Epidermal melanocyte (primary cell): ENCODE measurements around the gene CACNA1B.

Experiments
- DNase-seq: peaks from one replicate; pipeline ENCODE4 v3.0.0; 2011; ENCODE audit warnings: low spot score; ENCODE audit not compliant: insufficient read length

Gene CACNA1B

GRCh38 chr9:137984005-137984404, 106.4 kb downstream of the CACNA1B start:
- no peak for DNase-seq

DNA sequence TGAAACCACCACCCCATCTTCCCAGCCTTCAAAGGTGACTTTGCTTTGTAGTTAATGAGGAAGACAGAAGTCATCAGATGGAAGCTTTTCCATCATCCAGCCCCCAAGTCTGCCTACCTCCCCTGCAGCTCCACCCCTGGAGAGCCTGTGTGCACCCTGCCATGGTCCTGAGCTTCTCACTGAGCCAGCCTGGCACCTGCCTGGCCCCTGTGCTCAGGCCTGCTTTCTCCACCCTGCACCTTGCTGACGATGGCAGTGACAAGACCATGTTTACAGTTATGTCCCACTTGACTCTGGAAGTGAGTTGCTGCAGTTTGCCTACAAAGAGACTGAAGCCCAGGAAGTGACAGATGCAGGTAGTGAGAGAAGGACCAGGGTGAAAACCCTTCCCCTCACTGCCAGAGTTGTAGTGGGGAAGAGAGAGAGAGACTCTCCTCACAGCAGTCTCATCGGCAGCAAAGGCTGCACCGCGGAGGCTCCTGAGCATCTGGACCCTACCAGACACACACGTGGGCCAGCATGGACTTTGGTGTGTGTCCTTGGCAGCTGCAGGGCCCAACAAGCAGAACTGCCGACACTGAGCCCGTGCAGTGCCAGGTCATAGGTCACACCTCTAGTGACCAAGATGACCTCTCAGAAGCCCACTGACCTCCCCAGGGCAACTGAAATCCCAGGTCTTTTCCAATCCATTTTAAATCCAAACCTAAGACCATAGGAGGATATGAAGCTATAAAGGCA, 107.1 kb downstream of the CACNA1B start:
- no peak for DNase-seq

- DNase-seq, result no peak
These were observed 108.1 kb downstream of the CACNA1B start for GRCh38 chr9:137985637-137986071.

- no peak for DNase-seq
These were observed 108.9 kb downstream of the CACNA1B start for GRCh38 chr9:137986268-137987099.

DNA sequence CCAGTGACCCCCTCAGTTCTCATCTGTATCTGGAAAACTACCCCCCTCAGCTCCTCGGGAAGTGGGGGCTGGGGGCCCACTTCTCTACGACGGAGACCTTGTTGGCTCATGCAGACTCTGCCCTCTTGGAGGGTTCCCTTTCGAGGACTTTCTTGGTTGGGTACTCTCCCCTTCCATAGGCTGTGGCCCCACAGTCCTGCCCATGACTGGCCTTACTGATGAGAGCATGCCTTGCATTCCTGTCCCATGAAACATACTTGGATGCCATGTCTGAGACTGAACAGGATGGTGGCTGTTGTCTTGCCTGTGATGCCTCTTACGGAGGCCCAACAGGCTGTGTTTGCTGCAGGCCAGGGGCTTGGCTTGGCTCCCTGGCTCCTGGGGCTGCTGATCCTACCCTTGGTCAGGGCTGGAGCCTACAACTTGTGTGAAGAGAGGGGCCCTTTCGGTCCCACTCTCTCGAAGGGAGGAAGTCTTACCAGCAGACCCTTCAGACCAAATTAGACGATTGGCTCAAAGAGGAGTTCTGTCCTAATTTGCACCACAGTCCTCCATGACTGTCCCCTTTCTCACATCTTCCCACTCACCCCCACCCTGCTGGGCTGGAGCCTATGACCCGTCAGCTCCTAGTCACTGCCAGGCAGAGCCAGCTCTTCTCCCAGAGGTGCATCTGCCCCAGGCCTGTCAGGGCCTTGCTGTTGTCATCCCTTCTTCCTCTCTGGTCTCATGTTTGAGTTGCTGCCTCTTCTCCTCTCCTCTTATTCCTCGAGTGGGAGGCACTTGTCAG, 109.9 kb downstream of the CACNA1B start:
- no peak for DNase-seq

DNA sequence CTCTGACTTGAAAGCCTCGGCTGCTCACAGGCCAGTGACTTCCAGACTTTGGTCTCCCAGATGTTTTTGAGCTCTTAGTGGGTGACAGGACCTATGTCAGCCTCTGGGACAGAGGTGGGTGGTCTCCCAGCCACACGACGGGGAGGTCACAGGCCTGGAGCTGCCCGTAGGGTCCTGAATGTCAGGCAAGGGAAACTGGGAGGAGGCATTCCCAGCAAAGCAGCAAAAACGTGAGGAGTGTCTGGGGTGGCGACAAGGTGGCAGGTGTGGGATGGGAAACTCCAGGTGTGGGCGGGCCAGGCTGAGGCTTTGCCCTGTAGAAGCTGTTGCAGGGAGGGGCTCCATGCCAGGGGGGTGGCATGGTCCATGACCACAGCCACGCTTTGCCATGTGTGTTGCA, 110.5 kb downstream of the CACNA1B start:
- no peak for DNase-seq

DNA sequence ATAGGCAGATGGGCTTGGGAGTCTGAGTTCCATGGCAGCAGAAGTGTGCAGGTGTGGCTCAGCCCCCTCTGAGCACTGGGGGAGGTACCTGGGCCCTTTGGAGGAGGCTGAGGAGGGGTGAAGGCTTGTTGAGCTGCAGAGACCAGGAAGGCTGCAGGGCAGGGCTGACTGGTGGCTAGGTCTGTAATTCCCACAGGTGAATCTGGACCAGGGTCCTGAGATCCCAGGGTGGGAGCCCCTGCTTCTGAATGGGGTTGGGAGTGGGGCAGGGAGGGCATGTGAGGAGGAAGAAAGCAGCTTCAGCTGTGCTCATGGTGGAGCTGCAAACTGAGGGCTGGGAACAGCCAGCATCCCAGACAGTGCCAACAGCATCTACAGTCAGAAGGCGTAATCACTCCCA, 111.1 kb downstream of the CACNA1B start:
- no peak for DNase-seq

DNA sequence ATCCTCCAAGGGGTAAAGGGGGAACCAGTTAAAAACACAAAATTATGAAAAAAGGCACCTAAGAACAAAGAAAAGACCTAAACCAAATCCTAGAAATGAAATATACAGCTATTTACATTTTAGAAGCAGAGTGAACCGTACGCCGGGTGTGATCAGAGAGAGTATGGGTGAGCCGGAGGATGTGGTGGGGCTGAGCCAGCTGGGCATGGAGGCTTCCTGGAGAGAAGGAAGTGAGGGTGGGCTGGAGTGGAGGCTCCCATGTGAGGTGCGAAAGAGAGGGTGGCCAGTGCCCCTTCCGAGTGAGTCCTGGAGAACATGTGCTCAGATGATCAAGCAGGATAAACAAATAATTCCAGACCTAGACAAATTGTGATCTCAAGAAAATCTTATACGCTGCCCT, 111.6 kb downstream of the CACNA1B start:
- DNase-seq, result no peak

DNA sequence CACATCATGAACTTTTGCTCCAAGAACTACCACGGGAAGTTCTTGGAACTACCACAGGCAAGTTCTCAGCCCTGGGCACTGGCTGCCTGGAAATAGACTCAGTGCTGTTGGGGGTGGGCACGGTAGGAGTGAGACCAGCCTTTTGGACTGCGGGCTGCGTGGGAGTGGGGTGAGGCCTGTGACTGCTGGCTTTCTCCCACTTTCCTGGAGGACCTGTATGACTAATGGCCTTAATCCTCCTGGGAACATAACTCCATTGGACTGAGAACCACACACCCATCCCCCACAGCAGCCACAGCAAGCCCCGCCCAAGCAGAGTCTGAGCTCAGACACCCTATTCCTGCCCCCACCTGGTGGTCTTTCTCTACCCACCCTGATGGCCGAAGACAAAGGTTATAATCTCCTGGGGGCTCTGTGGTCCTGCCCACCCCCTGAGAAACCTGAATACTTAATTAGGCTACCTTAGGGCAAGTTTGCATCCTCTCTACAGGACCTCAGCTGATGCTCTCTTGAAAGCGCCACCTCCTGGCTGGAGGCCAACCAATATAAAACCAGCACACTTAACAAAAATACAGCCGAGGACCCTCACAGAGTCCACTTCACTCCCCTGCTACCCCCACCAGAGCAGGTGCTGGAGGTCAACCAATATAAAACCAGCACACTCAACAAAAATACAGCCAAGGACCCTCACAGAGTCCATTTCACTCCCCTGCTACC, 112.6 kb downstream of the CACNA1B start:
- no peak for DNase-seq

DNA sequence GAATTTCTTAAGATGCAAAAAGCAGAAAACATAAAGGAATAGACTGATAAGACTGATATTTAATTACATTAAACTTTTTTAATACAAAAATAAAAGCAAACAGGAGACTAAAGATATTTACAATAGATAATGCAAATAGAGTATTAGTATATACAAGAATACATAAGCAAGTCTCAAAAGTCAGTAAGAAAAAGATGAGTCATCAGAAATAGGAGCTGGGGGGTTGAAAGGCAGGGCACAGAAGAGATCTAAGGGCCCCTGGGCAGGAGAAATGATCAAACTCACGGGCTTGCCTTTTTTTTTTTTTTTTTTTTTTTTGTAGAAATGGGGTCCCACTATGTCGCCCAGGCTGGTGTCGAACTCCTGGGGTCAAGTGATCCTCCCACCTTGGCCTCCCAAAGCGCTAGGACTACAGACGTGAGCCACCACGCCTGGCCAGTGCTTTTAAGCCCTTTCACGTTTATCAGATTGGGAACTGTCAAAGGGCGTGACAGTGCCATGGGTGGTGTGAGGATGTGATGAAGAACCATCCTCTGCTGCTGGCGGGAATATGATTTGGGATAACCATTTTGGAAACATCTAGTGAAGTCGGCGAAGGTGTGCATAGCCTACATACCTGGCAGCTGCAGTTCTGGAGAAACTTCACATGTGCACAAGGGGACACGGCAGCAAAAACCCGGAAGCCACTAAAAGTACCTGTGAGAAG, 126.1 kb downstream of the CACNA1B start:
- DNase-seq, result no peak

DNA sequence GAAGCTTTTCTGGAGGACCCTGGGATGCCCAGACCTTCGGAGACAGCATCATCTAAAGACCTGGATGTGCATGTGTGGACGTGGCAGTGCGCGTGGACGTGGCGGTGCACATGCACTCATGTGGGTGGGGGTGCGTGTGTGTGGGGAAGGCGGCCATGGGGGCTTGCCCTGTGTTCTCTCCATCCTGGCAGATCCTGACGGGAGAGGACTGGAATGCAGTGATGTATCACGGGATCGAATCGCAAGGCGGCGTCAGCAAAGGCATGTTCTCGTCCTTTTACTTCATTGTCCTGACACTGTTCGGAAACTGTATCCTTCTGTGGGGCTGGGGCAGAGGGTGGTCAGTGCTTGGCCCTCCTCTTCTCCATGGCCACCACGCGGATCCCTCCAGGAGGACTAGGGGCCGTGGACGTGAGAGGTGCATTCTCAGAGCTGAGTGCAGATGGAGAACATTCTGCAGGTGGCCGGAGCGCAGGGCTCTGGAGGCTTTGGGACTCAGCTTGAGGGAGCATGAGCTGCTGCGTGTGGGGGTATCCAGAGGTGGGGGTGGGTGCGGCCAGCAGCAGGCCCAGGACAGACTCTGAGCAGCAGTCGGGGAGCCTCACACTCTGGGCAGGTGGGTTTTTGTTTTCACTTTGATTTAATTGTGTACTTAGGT, 129.1 kb downstream of the CACNA1B start:
- DNase-seq, result no peak

DNA sequence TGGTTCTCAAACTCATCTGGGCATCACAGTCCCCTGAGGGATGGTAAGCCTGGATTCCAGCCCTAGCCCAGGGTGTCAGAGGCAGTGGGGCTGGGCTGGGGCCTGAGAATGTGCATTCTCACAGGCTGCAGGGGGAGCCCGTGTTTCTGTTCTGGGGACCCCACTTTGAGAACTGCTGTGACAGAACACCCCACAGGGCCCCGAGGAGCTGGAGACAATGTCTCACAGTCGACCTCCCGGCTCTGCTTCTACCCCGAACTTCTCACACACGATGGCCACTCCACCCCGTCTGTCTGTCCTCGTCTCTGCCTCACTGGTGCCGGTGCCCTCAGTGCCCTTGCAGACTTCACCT, 130.0 kb downstream of the CACNA1B start:
- no peak for DNase-seq

DNA sequence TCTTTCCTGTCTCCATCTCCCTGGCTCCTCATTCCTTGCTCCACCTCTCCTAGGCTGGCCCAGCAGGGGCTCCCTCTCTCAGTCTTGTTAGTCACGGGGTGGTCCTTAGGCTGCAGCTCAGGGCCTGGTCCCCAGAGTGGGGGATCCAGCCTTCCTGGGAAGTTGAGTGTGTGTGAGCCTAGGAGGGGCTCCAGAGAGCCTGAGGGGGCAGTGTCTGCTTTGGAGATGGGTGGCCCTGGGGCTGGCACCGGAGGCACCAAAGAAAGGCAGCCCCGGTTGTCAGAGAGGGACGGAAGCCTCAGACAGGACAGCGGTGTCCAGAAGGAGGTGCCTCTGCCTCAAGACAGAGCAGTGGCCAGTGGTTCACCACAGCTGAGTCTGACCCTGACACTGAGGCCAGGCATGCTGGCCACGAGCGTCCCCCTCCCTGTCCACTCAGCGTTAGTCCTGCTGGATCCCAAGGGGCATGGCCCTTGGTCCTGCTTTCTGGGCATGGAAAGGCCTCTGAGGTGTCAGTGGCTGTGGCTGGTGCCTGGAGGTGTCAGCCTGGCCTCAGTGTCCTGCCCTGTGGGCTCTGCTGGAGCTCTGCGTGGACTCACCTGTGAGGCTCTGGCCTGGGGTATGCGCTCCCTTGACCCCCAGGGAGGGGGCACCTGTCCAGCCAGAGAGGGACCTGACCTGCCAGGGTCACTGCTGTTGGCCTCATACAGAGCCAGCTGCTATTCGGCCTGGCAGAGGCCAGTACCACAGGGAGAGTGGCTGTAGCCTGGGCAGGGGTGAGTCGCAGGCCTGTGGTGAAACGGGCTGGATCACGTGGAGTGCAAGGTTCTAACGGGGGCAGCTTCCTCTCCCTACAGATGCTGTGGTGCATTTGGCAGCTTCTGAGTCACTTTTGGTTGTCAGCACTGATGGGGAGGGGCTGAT, 130.6 kb downstream of the CACNA1B start:
- no peak for DNase-seq

DNA sequence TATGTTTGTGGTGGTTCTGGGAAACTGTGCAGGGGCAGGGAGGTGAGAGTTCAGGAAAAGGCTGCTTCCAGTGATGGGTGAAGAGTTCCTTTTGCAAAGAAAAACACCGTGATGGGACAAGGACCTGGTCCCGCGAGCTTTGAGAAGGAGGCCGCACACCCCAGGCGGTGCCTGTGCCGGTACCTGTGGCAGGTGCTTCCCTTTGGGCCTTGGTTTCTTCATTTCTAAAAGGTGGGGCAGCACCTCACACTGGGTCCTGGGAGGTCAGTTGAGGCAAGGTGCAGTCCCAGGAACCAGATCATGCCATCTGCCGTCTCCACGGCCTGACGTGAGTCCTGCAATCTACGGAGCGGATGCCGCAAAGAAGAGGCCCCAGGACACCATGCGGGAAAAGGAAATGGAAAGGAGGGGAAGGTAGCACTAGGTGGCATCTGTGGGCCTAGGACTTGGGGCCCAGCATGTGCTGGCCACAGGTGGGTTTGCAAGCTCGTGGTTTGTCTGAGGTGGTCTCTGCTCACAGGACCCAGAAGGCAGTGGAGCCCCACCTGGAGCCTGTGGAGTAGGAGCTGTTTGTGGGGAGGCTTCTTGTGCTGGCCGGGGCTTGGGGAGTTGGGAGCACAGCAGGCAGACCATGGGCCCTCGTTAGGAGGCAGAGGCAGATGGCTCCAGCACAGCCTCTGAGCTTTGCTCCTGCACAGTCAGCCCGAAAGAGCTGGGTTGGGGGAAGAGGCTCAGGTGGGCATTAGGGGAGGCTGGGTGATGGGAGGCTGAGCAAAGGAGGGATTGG, 131.6 kb downstream of the CACNA1B start:
- DNase-seq, result no peak

DNA sequence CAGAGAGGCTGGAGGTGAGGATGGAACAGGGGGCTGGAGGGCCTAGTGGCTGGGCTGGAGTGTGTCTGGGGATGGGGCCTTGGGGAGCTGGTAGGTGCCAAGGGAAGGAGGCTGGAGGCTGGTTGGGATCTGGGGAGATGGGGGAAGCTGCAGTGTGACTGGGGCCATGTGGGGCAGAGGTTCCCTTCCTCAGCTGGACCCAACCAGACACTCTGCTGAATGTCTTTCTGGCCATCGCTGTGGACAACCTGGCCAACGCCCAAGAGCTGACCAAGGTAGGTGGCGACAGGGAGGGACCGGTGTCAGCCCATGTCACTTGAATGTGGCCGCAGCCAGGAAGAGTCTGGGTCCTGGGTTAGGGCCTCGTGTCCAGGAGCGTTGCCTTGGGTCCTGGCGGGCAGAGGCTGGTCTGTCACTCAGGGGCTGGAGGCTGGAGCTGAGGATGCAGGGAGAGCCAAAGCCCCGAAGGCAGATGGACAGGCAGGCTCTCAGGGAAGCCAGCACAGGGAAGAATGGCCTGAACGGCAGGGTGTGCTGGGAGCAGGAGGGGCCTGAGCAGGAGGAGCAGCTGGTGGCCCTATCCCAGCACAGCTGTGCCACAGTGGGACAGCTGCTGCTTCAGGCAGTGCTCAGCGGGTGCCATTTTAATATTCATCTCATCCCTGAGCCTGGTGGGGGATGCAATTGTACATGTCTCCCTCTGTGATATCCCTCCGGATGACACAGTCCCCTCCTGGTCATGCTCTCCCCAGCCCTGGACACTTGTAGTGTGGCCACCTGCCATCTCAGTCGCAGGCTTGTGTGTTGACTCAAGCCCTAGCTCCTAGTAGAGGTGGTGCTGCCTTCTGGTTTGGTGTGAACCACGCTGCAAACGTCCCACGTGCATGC, 132.5 kb downstream of the CACNA1B start:
- DNase-seq, result no peak

DNA sequence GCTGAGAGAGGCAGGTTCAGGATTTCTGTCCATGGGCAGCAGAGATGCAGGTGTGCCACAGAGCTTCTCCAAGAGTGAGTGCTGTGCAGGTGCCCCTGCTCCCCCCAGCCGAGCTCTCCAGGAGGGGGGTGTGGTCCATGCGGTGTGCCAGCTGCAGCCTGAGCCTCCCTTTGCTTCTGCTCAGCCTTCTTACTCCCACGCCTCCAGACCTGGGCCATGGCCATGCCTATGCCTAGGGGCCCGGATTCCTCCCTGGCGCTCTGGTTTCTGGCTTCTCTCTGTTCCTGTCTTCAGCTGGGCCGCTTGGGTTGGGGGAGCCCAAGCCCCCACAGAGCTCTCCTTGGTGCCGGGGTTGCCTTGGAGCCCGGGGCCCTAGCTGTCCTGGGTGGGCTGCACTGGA, 133.3 kb downstream of the CACNA1B start:
- DNase-seq, result no peak

DNA sequence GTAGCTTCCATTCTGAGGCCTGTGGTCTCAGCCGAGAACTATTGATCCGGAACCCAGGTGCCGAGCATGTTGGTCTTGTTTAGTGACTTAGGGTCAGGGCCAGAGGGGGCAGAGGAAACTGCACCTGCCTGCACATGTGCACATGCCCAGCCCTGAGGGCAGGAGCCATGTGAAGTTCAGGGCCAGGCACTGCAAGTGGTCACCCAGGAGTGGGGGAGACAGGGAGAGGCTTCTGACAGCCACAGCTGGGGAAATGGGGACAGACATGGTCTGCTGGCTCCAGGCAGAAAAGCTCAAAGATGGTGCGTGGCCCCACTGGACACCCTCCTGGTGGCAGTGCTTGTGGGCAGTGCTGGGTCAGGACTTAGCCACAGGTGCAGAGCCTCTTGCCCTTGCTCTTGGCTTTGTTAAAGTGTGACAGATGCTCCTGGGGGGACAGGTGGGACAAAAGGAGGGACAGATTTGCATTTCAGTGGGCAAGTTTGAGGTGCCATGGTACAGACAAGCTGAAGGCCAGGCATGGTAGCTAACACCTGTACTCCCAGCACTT, 134.4 kb downstream of the CACNA1B start:
- no peak for DNase-seq
